ENCODE measurements around the gene BMP7.
"Not testable (repeated sequence)": the region's sequence is repeated elsewhere in the genome, so short reads cannot be mapped to it uniquely, and the experiment has no call there.

Gene BMP7

GRCh38 chr20:57287007-57287880 lies 20.8 kb upstream of the BMP7 start:
- DNase-seq, result no peak

- DNase-seq, result no peak
Observed at GRCh38 chr20:57283860-57284259, 17.4 kb upstream of the BMP7 start.

- DNase-seq, result no peak
Observed at GRCh38 chr20:57282670-57283361, 16.4 kb upstream of the BMP7 start.

- DNase-seq, result no peak
Observed at GRCh38 chr20:57281900-57282299, 15.5 kb upstream of the BMP7 start.

GRCh38 chr20:57280221-57280620 lies 13.8 kb upstream of the BMP7 start:
- DNase-seq, result no peak

GRCh38 chr20:57279548-57279947 lies 13.1 kb upstream of the BMP7 start:
- not testable (repeated sequence) for DNase-seq

GRCh38 chr20:57278457-57278856 lies 12.0 kb upstream of the BMP7 start:
- DNase-seq, result no peak

- no peak for DNase-seq
Observed at GRCh38 chr20:57277398-57278105, 11.1 kb upstream of the BMP7 start.

- DNase-seq, result no peak
Observed at GRCh38 chr20:57276221-57276620, 9.8 kb upstream of the BMP7 start.

GRCh38 chr20:57275813-57276212 lies 9.4 kb upstream of the BMP7 start:
- DNase-seq, result no peak

GRCh38 chr20:57275334-57275733 lies 8.9 kb upstream of the BMP7 start:
- no peak for DNase-seq

- no peak for DNase-seq
Observed at GRCh38 chr20:57274846-57275245, 8.4 kb upstream of the BMP7 start.

- no peak for DNase-seq
Observed at GRCh38 chr20:57274299-57274698, 7.9 kb upstream of the BMP7 start.

GRCh38 chr20:57272883-57273535 lies 6.6 kb upstream of the BMP7 start:
- DNase-seq, result no peak

GRCh38 chr20:57270204-57270984 lies 4.0 kb upstream of the BMP7 start:
- no peak for DNase-seq

- no peak for DNase-seq
Observed at GRCh38 chr20:57269148-57269984, 2.9 kb upstream of the BMP7 start.

GRCh38 chr20:57268399-57269076 lies 2.1 kb upstream of the BMP7 start:
- DNase-seq, result no peak

GRCh38 chr20:57267158-57267821 lies 849 bp upstream of the BMP7 start:
- no peak for DNase-seq

GRCh38 chr20:57265997-57266290 lies 497 bp downstream of the BMP7 start:
- DNase-seq, result no peak

GRCh38 chr20:57265336-57265996 lies 975 bp downstream of the BMP7 start:
- DNase-seq, result no peak

Data from NCI-H446 (cell line).